Osteocyte (in vitro differentiated cells): ENCODE data around the gene TAF1B. TPM values are rescaled to one million over a fixed set of nuclear protein-coding genes. Genes with fewer than 3 reads are reported as not detected.

Source experiments
- DNase-seq: peaks from one replicate; pipeline ENCODE4 v3.0.0; 2021; ENCODE audit warnings: mixed read lengths; ENCODE audit not compliant: unreplicated experiment; ENCODE audit errors: extremely low spot score
- H3K27ac Mint-ChIP-seq: one replicate; pipeline ENCODE4 v1.8.0; 2021; ENCODE audit warnings: mild to moderate bottlenecking, mixed read lengths; ENCODE audit not compliant: unreplicated experiment
- H3K27me3 Mint-ChIP-seq: one replicate; pipeline ENCODE4 v1.8.0; 2021; ENCODE audit warnings: mixed read lengths; ENCODE audit not compliant: unreplicated experiment
- H3K36me3 Mint-ChIP-seq: one replicate; pipeline ENCODE4 v1.8.0; 2021; ENCODE audit warnings: mixed read lengths; ENCODE audit not compliant: unreplicated experiment
- H3K4me1 Mint-ChIP-seq: one replicate; pipeline ENCODE4 v1.8.0; 2021; ENCODE audit warnings: mixed read lengths; ENCODE audit not compliant: unreplicated experiment
- H3K4me3 Mint-ChIP-seq: one replicate; pipeline ENCODE4 v1.8.0; 2021; ENCODE audit warnings: mild to moderate bottlenecking, moderate library complexity, mixed read lengths; ENCODE audit not compliant: unreplicated experiment
- H3K9me3 Mint-ChIP-seq: one replicate; pipeline ENCODE4 v1.8.0; 2021; ENCODE audit warnings: mixed read lengths; ENCODE audit not compliant: unreplicated experiment
- CTCF ChIP-seq: fragments of 200-600 bp; sonication (generic); IDR thresholded peaks from 2 replicates; pipeline ENCODE4 v1.5.0; 2021; ENCODE audit warnings: antibody characterized with exemption, mild to moderate bottlenecking, moderate library complexity
- total RNA-seq: library from RNA; stranded (reverse); gene quantifications from 2 replicates; pipeline ENCODE4 v1.2.1, GENCODE V29; 2021

The TAF1B gene
- total RNA-seq, 1 donor from 2014 or later = 23.0 TPM

GRCh38 chr2:9877026-9877425 lies 33.8 kb downstream of the TAF1B start:
- no peak for TF ChIP-seq CTCF
- Mint-ChIP-seq H3K9me3 (no peaks in the 10 kb centered on the region), H3K4me3 (no peak overlapping the region), H3K27me3 (no peaks in the 10 kb centered on the region), H3K27ac (no peak overlapping the region), H3K36me3 (peaks cover 36% of the 10 kb centered on the region), H3K4me1 (no peaks in the 10 kb centered on the region)
- no peak for DNase-seq

GRCh38 chr2:9877726-9878125 lies 34.5 kb downstream of the TAF1B start:
- no peak overlapping the region for H3K27ac Mint-ChIP-seq
- no peak for DNase-seq
- H3K4me1 Mint-ChIP-seq = no peaks in the 10 kb centered on the region
- H3K36me3 Mint-ChIP-seq = peaks cover 33% of the 10 kb centered on the region
- TF ChIP-seq CTCF = no peak
- no peak overlapping the region for H3K4me3 Mint-ChIP-seq
- H3K9me3 Mint-ChIP-seq = no peaks in the 10 kb centered on the region
- no peaks in the 10 kb centered on the region for H3K27me3 Mint-ChIP-seq

- TF ChIP-seq CTCF = no peak
- H3K36me3 Mint-ChIP-seq = peaks cover 25% of the 10 kb centered on the region
Measured at GRCh38 chr2:9879455-9880194, 36.4 kb downstream of the TAF1B start.

GRCh38 chr2:9883897-9884296 lies 40.6 kb downstream of the TAF1B start:
- Mint-ChIP-seq H3K36me3 (peaks cover 29% of the 10 kb centered on the region), H3K27me3 (no peaks in the 10 kb centered on the region), H3K4me1 (peaks cover 6% of the 10 kb centered on the region), H3K9me3 (peaks cover 14% of the 10 kb centered on the region), H3K27ac (no peak overlapping the region), H3K4me3 (no peak overlapping the region)
- TF ChIP-seq CTCF = no peak
- no peak for DNase-seq

More at GRCh38 chr2:9879455-9880194, 36.4 kb downstream of the TAF1B start:
- no peaks in the 10 kb centered on the region for H3K4me1 Mint-ChIP-seq
- H3K4me3 Mint-ChIP-seq = no peak overlapping the region
- H3K27me3 Mint-ChIP-seq = no peaks in the 10 kb centered on the region
- DNase-seq = no peak
- no peak overlapping the region for H3K27ac Mint-ChIP-seq
- H3K9me3 Mint-ChIP-seq = no peaks in the 10 kb centered on the region

GRCh38 chr2:9884436-9884835 lies 41.2 kb downstream of the TAF1B start:
- no peak overlapping the region for H3K27ac Mint-ChIP-seq
- no peaks in the 10 kb centered on the region for H3K27me3 Mint-ChIP-seq
- DNase-seq = no peak
- peaks cover 18% of the 10 kb centered on the region for H3K9me3 Mint-ChIP-seq
- TF ChIP-seq CTCF = no peak
- no peak overlapping the region for H3K4me3 Mint-ChIP-seq
- H3K36me3 Mint-ChIP-seq = peaks cover 31% of the 10 kb centered on the region
- peaks cover 9% of the 10 kb centered on the region for H3K4me1 Mint-ChIP-seq
